GM21529 (cell line): Measurements from ENCODE around the gene DRAXIN.

Experiments used
- ATAC-seq: cut with Tn5 transposase; IDR thresholded peaks from one replicate; pipeline ENCODE4 v1.9.1; 2021; ENCODE audit not compliant: unreplicated experiment

Gene DRAXIN

GRCh38 chr1:11757047-11757446, 65.5 kb downstream of the DRAXIN start:
- no peak for ATAC-seq

- ATAC-seq = no peak
These were observed 68.3 kb downstream of the DRAXIN start for GRCh38 chr1:11759791-11760190.

GRCh38 chr1:11761285-11761684, 69.8 kb downstream of the DRAXIN start:
- ATAC-seq = no peak

GRCh38 chr1:11761988-11762406, 70.5 kb downstream of the DRAXIN start, which contains the start of gene C1orf167:
C1orf167 (plus strand) TSS chr1:11762193; CDS start chr1:11764401, 2,208 bp downstream.
- no peak for ATAC-seq

- ATAC-seq = no peak
These were observed 72.6 kb downstream of the DRAXIN start for GRCh38 chr1:11764115-11764514.

- ATAC-seq = no peak
These were observed 73.0 kb downstream of the DRAXIN start for GRCh38 chr1:11764519-11764918.

GRCh38 chr1:11765661-11766428, 74.3 kb downstream of the DRAXIN start:
- no peak for ATAC-seq

- ATAC-seq = no peak
These were observed 74.9 kb downstream of the DRAXIN start for GRCh38 chr1:11766429-11766776.

GRCh38 chr1:11767922-11768704, 76.6 kb downstream of the DRAXIN start:
- no peak for ATAC-seq

- no peak for ATAC-seq
These were observed 77.3 kb downstream of the DRAXIN start for GRCh38 chr1:11768821-11769220.

- ATAC-seq = no peak
These were observed 77.8 kb downstream of the DRAXIN start for GRCh38 chr1:11769274-11769673.

GRCh38 chr1:11770011-11770410, 78.5 kb downstream of the DRAXIN start:
- no peak for ATAC-seq

- ATAC-seq = no peak
These were observed 80.1 kb downstream of the DRAXIN start for GRCh38 chr1:11771481-11772043.

- ATAC-seq = no peak
These were observed 80.9 kb downstream of the DRAXIN start for GRCh38 chr1:11772458-11772857.

GRCh38 chr1:11774753-11775152, 83.2 kb downstream of the DRAXIN start:
- no peak for ATAC-seq
